ENCODE measurements around the gene RGL3. TPM values are rescaled to one million over a fixed set of nuclear protein-coding genes. Genes with fewer than 3 reads are reported as not detected.
"Not testable (repeated sequence)": the region's sequence is repeated elsewhere in the genome, so short reads cannot be mapped to it uniquely, and the experiment has no call there.

RGL3 gene
- total and polyA plus RNA-seq, 10 donors: 5.1 to 57.7 (median 23.0) TPM

DNA sequence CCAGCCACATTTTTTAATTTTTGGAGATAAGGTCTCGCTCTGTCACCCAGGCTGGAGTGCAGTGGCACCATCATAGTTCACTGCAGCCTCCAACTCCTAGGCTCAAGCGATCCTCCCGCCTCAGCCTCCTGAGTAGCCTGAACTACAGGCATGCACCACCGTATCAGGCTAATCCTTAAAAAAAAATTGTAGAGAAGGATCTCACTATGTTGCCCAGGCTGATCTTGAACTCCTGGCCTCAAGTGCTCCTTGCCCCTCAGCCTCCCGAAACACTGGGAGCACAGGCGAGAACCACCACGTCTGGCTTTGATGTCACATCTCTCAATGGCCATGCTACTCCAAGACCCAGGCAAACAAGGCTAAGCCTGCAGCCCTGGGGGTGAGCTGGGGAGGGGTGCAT lies 37.5 kb upstream of the RGL3 start:
- H3K27me3 ChIP-seq (replicated peaks in 1 of 7): peaks cover 0 to 35% (median 7%) of the 10 kb centered on the region in 7 donors
- peaks cover 0 to 6% (median 2%) of the 10 kb centered on the region in 6 donors for H3K4me1 ChIP-seq
- intact Hi-C loops (cut with DNase I; ENCODE audit: low total_unique reads): no loop called here
- DNase-seq: no peak
- H3K9me3 ChIP-seq: no peaks in the 10 kb centered on the region
- no peaks in the 10 kb centered on the region for H3K36me3 ChIP-seq
- H3K27ac ChIP-seq: no peak overlapping the region
- TF ChIP-seq POLR2AphosphoS5 (IDR thresholded peaks at IDR 0.05) (no peak), CTCF (IDR thresholded peaks at IDR 0.05 in 8 of 11, conservative IDR thresholded peaks at IDR 0.05 in 3 of 11) (no peak)
- WGBS, 5 donors: 88 to 99% (median 89%) methylated on average over 7 of the region's 7 CpGs
- no peak overlapping the region for H3K4me3 ChIP-seq

DNA sequence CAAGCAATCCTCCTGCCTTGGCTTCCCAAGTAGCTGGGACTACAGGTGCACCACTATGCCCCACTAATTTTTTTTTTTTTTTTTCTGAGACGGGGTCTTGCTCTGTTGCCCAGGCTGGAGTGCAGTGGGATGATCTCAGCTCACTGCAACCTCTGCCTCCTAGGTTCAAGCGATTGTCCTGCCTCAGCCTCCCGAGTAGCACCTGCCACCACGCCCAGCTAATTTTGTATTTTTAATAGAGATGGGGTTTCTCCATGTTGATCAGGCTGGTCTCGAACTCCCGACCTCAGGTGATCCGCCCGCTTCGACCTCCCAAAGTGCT lies 36.1 kb upstream of the RGL3 start:
- DNase-seq; H3K27ac ChIP-seq; H3K4me1 ChIP-seq; H3K9me3 ChIP-seq; H3K4me3 ChIP-seq; intact Hi-C loops (cut with DNase I; ENCODE audit: low total_unique reads): not testable (repeated sequence)
- WGBS, 5 donors: 86 to 95% (median 92%) methylated on average over 9 of the region's 9 CpGs
- Histone ChIP-seq H3K27me3 (replicated peaks in 1 of 7) (peaks cover 0 to 33% (median 6%) of the 10 kb centered on the region in 7 donors), H3K36me3 (peaks cover 0 to 10% (median 8%) of the 10 kb centered on the region in 6 donors)

- Histone ChIP-seq H3K27ac (no peak overlapping the region), H3K4me1 (peaks cover 0 to 7% (median 3%) of the 10 kb centered on the region in 6 donors), H3K27me3 (replicated peaks in 1 of 7) (peaks cover 0 to 18% (median 0%) of the 10 kb centered on the region in 7 donors), H3K9me3 (no peaks in the 10 kb centered on the region), H3K4me3 (no peak overlapping the region), H3K36me3 (peaks cover 0 to 25% (median 23%) of the 10 kb centered on the region in 6 donors)
- peak in 7 of 11 experiments; percentile 18 to 43 (median 36) for TF ChIP-seq CTCF (IDR thresholded peaks at IDR 0.05 in 8 of 11, conservative IDR thresholded peaks at IDR 0.05 in 3 of 11)
- no peak for TF ChIP-seq POLR2A (IDR thresholded peaks at IDR 0.05)
- TF ChIP-seq POLR2AphosphoS5 (IDR thresholded peaks at IDR 0.05): no peak
- intact Hi-C loops (cut with DNase I; ENCODE audit: low total_unique reads): no loop called here
- DNase-seq: no peak
- 47 to 59% (median 54%) methylated on average over 27 of the region's 27 CpGs for WGBS, 5 donors
These were observed 34.6 kb upstream of the RGL3 start for GRCh38 chr19:11453468-11454341.

DNA sequence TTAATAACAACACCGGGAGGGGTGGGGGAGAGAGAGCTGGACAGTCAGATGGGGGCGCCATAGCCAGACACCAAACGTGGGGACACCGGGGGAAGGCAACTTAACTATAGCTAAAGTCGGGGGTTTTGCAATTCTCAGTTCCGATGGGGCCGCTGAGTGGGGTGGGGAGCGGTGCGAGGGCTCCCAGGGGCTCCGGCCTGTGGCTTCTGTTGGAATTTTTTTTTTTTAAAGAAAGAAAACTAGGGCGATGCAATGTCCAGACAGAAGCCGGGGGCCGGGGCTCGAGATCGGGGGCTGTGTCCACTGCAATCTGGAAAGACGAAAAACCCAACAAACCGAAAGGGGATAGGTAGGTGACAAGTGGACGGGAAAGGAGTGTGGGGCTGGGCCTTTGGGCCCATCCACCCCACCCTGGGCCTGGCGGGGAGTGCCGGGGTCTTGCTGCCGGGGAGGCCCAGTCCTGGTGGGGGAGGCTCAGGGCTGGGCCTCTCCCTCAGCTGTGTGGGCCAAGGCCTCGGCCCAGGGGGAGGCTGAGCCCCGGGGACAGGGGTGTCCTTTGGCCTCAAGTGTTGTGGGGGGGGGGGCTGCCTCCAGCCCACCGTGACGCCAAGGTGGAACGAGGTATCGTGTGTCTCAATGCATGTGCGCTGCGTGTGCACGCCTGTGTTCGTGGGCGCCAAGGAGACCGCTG lies 33.7 kb upstream of the RGL3 start:
- Histone ChIP-seq H3K27me3 (replicated peaks in 1 of 7) (peaks cover 0 to 11% (median 0%) of the 10 kb centered on the region in 7 donors), H3K27ac (no peak overlapping the region), H3K36me3 (peaks cover 4 to 35% (median 32%) of the 10 kb centered on the region in 6 donors), H3K4me3 (no peak overlapping the region), H3K4me1 (peaks cover 0 to 7% (median 3%) of the 10 kb centered on the region in 6 donors), H3K9me3 (no peaks in the 10 kb centered on the region)
- no peak for DNase-seq
- intact Hi-C loops (cut with DNase I; ENCODE audit: low total_unique reads): no loop called here
- TF ChIP-seq CTCF (IDR thresholded peaks at IDR 0.05 in 8 of 11, conservative IDR thresholded peaks at IDR 0.05 in 3 of 11) (no peak), POLR2A (IDR thresholded peaks at IDR 0.05) (no peak), POLR2AphosphoS5 (IDR thresholded peaks at IDR 0.05) (no peak)
- WGBS, 5 donors: 76 to 88% (median 80%) methylated on average over 30 to 33 of the region's 33 CpGs
